ENCODE measurements around the gene RAD51. TPM values are rescaled to one million over a fixed set of nuclear protein-coding genes. Genes with fewer than 3 reads are reported as not detected.
A peak's percentile ranks its signal among the peaks of the same experiment; 100 is the strongest.

RAD51 gene
- total RNA-seq, 1 experiment from 2014 or later: 14.5 TPM

- Mint-ChIP-seq H3K27ac (ENCODE audit: unreplicated experiment) (no peak overlapping the region), H3K36me3 (ENCODE audit: insufficient read depth, unreplicated experiment) (peaks cover 29% of the 10 kb centered on the region), H3K4me3 (ENCODE audit: low read depth, unreplicated experiment) (no peak overlapping the region), H3K4me1 (ENCODE audit: low read depth, unreplicated experiment) (peaks cover 22% of the 10 kb centered on the region), H3K27me3 (ENCODE audit: unreplicated experiment) (no peaks in the 10 kb centered on the region), H3K9me3 (ENCODE audit: low read depth, unreplicated experiment) (no peaks in the 10 kb centered on the region)
- CTCF ChIA-PET: interaction anchor here (0.6 kb wide), 1 partner anchor 780 kb away, joined by 3 read pairs; no protein-coding TSS in a partner anchor
- no TSS peak for BruUV-seq (replicated peaks)
- intact Hi-C loops (cut with micrococcal nuclease; ENCODE audit: unreplicated experiment): no loop called here
- TF ChIP-seq, protein P1, sequence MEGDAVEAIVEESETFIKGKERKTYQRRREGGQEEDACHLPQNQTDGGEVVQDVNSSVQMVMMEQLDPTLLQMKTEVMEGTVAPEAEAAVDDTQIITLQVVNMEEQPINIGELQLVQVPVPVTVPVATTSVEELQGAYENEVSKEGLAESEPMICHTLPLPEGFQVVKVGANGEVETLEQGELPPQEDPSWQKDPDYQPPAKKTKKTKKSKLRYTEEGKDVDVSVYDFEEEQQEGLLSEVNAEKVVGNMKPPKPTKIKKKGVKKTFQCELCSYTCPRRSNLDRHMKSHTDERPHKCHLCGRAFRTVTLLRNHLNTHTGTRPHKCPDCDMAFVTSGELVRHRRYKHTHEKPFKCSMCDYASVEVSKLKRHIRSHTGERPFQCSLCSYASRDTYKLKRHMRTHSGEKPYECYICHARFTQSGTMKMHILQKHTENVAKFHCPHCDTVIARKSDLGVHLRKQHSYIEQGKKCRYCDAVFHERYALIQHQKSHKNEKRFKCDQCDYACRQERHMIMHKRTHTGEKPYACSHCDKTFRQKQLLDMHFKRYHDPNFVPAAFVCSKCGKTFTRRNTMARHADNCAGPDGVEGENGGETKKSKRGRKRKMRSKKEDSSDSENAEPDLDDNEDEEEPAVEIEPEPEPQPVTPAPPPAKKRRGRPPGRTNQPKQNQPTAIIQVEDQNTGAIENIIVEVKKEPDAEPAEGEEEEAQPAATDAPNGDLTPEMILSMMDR (IDR thresholded peaks at IDR 0.05; ENCODE audit: unreplicated experiment): no peak
- DNase-seq: no peak
These were observed 72.2 kb downstream of the RAD51 start for GRCh38 chr15:40766906-40767837.

DNA sequence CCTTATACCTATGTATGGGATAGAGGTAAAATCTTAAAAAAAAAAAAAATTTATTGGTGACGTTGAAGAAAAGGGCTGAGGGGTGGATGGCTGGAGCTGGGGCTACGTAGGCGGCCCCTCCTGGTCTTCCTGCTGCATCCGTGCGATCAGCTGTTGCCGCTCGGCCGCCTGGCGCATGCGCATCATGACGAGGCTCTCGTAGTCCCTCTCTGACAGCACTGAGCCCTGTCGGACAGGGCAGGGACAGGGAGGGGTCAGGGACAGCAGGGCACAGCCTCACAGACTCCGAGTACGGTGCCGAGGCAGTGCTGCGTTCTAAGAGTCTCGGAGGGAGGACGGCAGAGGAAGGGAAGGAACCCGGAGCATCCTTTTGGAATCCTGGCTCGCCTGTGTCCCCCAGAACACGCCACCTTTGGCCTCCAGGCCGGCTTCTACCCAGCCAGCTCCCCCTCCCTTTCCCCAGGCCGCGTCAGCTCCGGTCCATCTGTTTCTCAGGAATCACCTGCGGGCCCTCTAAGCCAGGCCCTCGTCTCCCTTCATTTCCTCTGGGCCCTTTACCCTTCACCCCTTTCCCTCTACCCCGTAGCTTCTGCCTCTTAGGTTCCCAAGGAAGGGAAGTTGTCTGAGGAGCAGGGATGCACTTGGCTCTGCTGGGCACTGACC, 73.0 kb downstream of the RAD51 start:
- intact Hi-C loops (cut with micrococcal nuclease; ENCODE audit: unreplicated experiment): loop anchor here (2.0 kb wide), 1 partner anchor 19 kb away; no protein-coding TSS in a partner anchor
- peaks cover 29% of the 10 kb centered on the region for H3K36me3 Mint-ChIP-seq (ENCODE audit: insufficient read depth, unreplicated experiment)

DNA sequence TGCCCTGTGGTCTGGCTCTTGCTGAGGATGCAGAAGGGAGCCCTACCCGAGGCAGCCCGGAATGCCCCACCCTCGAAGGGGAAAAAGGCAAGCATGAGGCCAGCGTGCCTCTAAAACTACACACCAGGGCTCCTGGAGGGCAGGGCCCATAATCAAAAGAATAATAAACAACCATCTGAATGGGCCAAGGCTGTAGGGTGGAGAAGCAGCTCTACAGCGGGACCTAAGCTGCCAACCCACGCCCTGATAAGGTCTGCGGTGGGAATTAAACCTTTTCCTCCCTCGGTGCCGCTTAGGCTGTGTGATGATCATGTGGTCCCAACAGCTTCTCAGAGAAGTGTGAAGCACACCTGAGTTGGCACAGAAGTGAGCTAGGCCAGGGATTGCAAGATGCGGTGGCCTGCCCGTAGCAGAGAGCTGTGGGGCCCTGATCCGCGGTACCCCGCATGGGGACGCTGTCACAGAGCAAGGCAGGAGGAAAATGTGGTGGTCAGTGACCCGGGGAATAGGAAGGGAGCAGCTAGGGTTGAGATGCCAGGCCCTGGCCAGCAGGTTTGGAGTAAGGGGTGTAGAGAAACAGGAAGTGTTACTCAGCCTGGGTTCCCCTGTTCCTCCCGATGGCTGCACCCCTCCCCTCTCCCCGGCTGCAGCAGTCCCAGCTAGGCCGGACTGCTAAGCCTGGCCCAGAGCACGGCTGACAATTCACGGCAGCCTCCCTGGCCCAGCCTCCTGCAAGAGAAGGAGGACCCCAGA, 73.7 kb downstream of the RAD51 start:
- H3K36me3 Mint-ChIP-seq (ENCODE audit: insufficient read depth, unreplicated experiment): peaks cover 24% of the 10 kb centered on the region
- intact Hi-C loops (cut with micrococcal nuclease; ENCODE audit: unreplicated experiment): loop anchor here (2.0 kb wide), 1 partner anchor 18 kb away; no protein-coding TSS in a partner anchor

More for the DNA sequence above, 73.0 kb downstream of the RAD51 start:
- no peak for DNase-seq
- H3K4me1 Mint-ChIP-seq (ENCODE audit: low read depth, unreplicated experiment): peaks cover 22% of the 10 kb centered on the region
- H3K27ac Mint-ChIP-seq (ENCODE audit: unreplicated experiment): no peak overlapping the region
- no TSS peak for BruUV-seq (replicated peaks)
- H3K27me3 Mint-ChIP-seq (ENCODE audit: unreplicated experiment): no peaks in the 10 kb centered on the region
- no peak overlapping the region for H3K4me3 Mint-ChIP-seq (ENCODE audit: low read depth, unreplicated experiment)
- CTCF ChIA-PET: interaction anchor here (2.0 to 2.1 kb wide), 2 partner anchors 15 to 124 kb away, joined by 8 read pairs; no protein-coding TSS in a partner anchor
- TF ChIP-seq, protein P1 (IDR thresholded peaks at IDR 0.05; ENCODE audit: unreplicated experiment): no peak
- no peaks in the 10 kb centered on the region for H3K9me3 Mint-ChIP-seq (ENCODE audit: low read depth, unreplicated experiment)

More for the DNA sequence above, 73.7 kb downstream of the RAD51 start:
- H3K4me3 Mint-ChIP-seq (ENCODE audit: low read depth, unreplicated experiment): peak overlapping the region; percentile 59
- H3K9me3 Mint-ChIP-seq (ENCODE audit: low read depth, unreplicated experiment): no peaks in the 10 kb centered on the region
- CTCF ChIA-PET: interaction anchor here (0.7 to 2.1 kb wide), 4 partner anchors 14 to 125 kb away, joined by 4 to 8 read pairs (median 6); no protein-coding TSS in a partner anchor
- no peaks in the 10 kb centered on the region for H3K27me3 Mint-ChIP-seq (ENCODE audit: unreplicated experiment)
- DNase-seq: no peak
- TF ChIP-seq, protein P1 (IDR thresholded peaks at IDR 0.05; ENCODE audit: unreplicated experiment): no peak
- BruUV-seq (replicated peaks): no TSS peak
- H3K4me1 Mint-ChIP-seq (ENCODE audit: low read depth, unreplicated experiment): peaks cover 22% of the 10 kb centered on the region
- H3K27ac Mint-ChIP-seq (ENCODE audit: unreplicated experiment): peak overlapping the region; percentile 90

Data from Calu3 (cell line).